ENCODE data around the gene CHMP2B. TPM values are rescaled to one million over a fixed set of nuclear protein-coding genes. Genes with fewer than 3 reads are reported as not detected.

The CHMP2B gene
- total and polyA plus RNA-seq, 2 of the 4 experiments (the other 2 are of a cell fraction) = 6.8 to 14.0 TPM

DNA sequence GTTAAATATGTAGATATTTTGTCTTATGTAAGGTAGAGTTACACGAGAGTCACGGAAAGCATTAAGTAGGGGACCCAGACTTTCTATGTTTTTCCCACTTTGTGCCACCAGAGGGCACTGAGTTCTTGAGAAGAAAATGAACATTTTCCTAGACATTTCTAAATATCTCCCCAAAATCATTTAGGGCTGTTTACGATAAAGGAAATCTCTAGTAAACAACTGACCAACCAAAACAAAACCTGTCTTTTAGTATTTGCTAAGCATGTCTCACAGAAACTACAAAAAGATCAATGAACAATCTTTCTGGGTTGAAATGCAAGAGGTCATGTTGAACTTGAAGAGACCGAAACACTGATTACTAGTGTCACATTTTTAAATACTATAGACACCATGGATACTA lies 33.2 kb downstream of the CHMP2B start:
- Histone ChIP-seq H3K9ac (ENCODE audit: low read depth, low read length) (no peak overlapping the region), H2AK9ac (replicated peaks; ENCODE audit: low read depth, low read length, poor library complexity) (no peak overlapping the region), H3K23ac (ENCODE audit: low read depth, low read length) (no peak overlapping the region), H3K36me3 (ENCODE audit: control insufficient read depth, insufficient read depth, low read length) (no peaks in the 10 kb centered on the region), H3K4me2 (ENCODE audit: low read depth, low read length) (no peak overlapping the region), H2AK5ac (ENCODE audit: low read depth, low read length) (no peak overlapping the region), H2BK15ac (ENCODE audit: low read depth, low read length) (no peak overlapping the region), H3K4me3 (ENCODE audit: insufficient read depth, low read depth, low read length) (no peak overlapping the region), H2BK120ac (ENCODE audit: low read depth, low read length) (no peak overlapping the region), H2BK20ac (ENCODE audit: low read depth, low read length) (no peak overlapping the region), H4K5ac (ENCODE audit: low read depth, low read length) (no peak overlapping the region), H3K14ac (replicated peaks; ENCODE audit: low read depth, low read length) (no peak overlapping the region), H3K56ac (ENCODE audit: extremely low read depth, insufficient read depth, low read length) (no peak overlapping the region), H3K27me3 (ENCODE audit: control insufficient read depth, insufficient read depth, low read length) (no peaks in the 10 kb centered on the region), H3K27ac (ENCODE audit: insufficient read depth, low read length) (no peak overlapping the region), H4K8ac (ENCODE audit: low read depth in 2 of 2, low read length in 2 of 2) (no peak overlapping the region), H3K9me3 (ENCODE audit: control insufficient read depth, insufficient read depth, low read length) (no peaks in the 10 kb centered on the region), H4K91ac (ENCODE audit: insufficient read depth, low read depth, low read length) (no peak overlapping the region), H2AFZ (replicated peaks; ENCODE audit: low read length, poor library complexity) (no peak overlapping the region), H3K4ac (ENCODE audit: low read depth, low read length) (no peak overlapping the region), H3K18ac (ENCODE audit: low read depth, low read length) (no peak overlapping the region), H3K9me1 (ENCODE audit: insufficient read depth, low read length) (no peaks in the 10 kb centered on the region), H3K79me1 (ENCODE audit: low read depth in 1 of 2, low read length in 2 of 2) (no peaks in the 10 kb centered on the region), H3K4me1 (ENCODE audit: control insufficient read depth, insufficient read depth, low read length) (no peaks in the 10 kb centered on the region), H2BK5ac (ENCODE audit: low read depth, low read length, poor library complexity, severe bottlenecking) (no peak overlapping the region), H4K20me1 (ENCODE audit: insufficient read depth, low read length) (no peaks in the 10 kb centered on the region)
- no TSS peak for BruUV-seq (replicated peaks)
- peak; percentile 62 for ATAC-seq (ENCODE audit: low read depth)
- dilution Hi-C loops (cut with HindIII; ENCODE audit: low sequenced_read_pairs, unreplicated experiment) = no loop called here
- no peak for TF ChIP-seq POLR2A (IDR thresholded peaks at IDR 0.05; ENCODE audit: low read depth, low read length)
- TF ChIP-seq, protein P1, sequence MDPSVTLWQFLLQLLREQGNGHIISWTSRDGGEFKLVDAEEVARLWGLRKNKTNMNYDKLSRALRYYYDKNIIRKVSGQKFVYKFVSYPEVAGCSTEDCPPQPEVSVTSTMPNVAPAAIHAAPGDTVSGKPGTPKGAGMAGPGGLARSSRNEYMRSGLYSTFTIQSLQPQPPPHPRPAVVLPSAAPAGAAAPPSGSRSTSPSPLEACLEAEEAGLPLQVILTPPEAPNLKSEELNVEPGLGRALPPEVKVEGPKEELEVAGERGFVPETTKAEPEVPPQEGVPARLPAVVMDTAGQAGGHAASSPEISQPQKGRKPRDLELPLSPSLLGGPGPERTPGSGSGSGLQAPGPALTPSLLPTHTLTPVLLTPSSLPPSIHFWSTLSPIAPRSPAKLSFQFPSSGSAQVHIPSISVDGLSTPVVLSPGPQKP (IDR thresholded peaks at IDR 0.05; ENCODE audit: borderline replicate concordance, low read depth, low read length) = no peak
- TF ChIP-seq, protein P2, sequence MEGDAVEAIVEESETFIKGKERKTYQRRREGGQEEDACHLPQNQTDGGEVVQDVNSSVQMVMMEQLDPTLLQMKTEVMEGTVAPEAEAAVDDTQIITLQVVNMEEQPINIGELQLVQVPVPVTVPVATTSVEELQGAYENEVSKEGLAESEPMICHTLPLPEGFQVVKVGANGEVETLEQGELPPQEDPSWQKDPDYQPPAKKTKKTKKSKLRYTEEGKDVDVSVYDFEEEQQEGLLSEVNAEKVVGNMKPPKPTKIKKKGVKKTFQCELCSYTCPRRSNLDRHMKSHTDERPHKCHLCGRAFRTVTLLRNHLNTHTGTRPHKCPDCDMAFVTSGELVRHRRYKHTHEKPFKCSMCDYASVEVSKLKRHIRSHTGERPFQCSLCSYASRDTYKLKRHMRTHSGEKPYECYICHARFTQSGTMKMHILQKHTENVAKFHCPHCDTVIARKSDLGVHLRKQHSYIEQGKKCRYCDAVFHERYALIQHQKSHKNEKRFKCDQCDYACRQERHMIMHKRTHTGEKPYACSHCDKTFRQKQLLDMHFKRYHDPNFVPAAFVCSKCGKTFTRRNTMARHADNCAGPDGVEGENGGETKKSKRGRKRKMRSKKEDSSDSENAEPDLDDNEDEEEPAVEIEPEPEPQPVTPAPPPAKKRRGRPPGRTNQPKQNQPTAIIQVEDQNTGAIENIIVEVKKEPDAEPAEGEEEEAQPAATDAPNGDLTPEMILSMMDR (conservative IDR thresholded peaks at IDR 0.05; ENCODE audit: low read depth, low read length) = peak; percentile 57
- TF ChIP-seq MAZ (IDR thresholded peaks at IDR 0.05; ENCODE audit: borderline replicate concordance, low read depth, low read length) = no peak
- no peak for TF ChIP-seq NFE2L2 (IDR thresholded peaks at IDR 0.05; ENCODE audit: low read depth, low read length)
- TF ChIP-seq SMC3 (IDR thresholded peaks at IDR 0.05; ENCODE audit: low read depth, low read length) = peak; percentile 44; the same call in 1 of the 2 replicates
- no peak for TF ChIP-seq CHD1 (IDR thresholded peaks at IDR 0.05; ENCODE audit: low read depth, low read length)
- TF ChIP-seq BHLHE40 (IDR thresholded peaks at IDR 0.05; ENCODE audit: low read depth, low read length) = no peak
- no peak for TF ChIP-seq MXI1 (IDR thresholded peaks at IDR 0.05; ENCODE audit: borderline replicate concordance, low read depth, low read length)
- TF ChIP-seq MAFK (IDR thresholded peaks at IDR 0.05; ENCODE audit: low read depth, low read length) = no peak
- TF ChIP-seq RCOR1 (IDR thresholded peaks at IDR 0.05; ENCODE audit: insufficient replicate concordance, low read length) = no peak
- peak; percentile 33 for TF ChIP-seq RAD21 (IDR thresholded peaks at IDR 0.05; ENCODE audit: low read length)
- TF ChIP-seq, protein P3, sequence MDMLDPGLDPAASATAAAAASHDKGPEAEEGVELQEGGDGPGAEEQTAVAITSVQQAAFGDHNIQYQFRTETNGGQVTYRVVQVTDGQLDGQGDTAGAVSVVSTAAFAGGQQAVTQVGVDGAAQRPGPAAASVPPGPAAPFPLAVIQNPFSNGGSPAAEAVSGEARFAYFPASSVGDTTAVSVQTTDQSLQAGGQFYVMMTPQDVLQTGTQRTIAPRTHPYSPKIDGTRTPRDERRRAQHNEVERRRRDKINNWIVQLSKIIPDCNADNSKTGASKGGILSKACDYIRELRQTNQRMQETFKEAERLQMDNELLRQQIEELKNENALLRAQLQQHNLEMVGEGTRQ (IDR thresholded peaks at IDR 0.05; ENCODE audit: low read depth, low read length) = no peak
- TF ChIP-seq FOS (IDR thresholded peaks at IDR 0.05; ENCODE audit: low read depth, low read length) = no peak
- no peak for TF ChIP-seq CEBPB (IDR thresholded peaks at IDR 0.05; ENCODE audit: low read depth, low read length)
- TF ChIP-seq RFX5 (IDR thresholded peaks at IDR 0.05; ENCODE audit: low read depth, low read length) = no peak
- POLR2A ChIA-PET (ENCODE audit: unreplicated experiment) = no interaction called here
- intact Hi-C loops (cut with micrococcal nuclease) = loop anchor here (10.0 kb wide), 1 partner anchor 485 kb away; no protein-coding TSS in a partner anchor
- CTCF ChIA-PET = interaction anchor here (0.5 to 2.4 kb wide), 9 partner anchors 12 to 799 kb away, joined by 3 to 9 read pairs (median 3); partner anchors contain the start of gene ZNF654
- WGBS, 2 experiments (ENCODE audit: extremely low coverage in 2 of 2, insufficient read length in 1 of 2) = no CpG with 5 or more reads among the region's 4 CpGs
- in situ Hi-C loops (cut with MboI; ENCODE audit: low sequenced_read_pairs) = no loop called here
- peak; percentile 51 for DNase-seq
